CD14-positive monocyte (primary cell): Measurements from ENCODE around the gene UBL3. TPM values are rescaled to one million over a fixed set of nuclear protein-coding genes. Genes with fewer than 3 reads are reported as not detected.

ENCODE experiments used
- DNase-seq, 3 donors: peaks; one replicate each; pipeline ENCODE4 v3.0.0-alpha.2; 2011 to 2022
- H2AFZ ChIP-seq: 2 replicates; pipeline ENCODE4 v1.6.0; 2012; ENCODE audit warnings: mild to moderate bottlenecking, low read depth, low read length, inconsistent platforms; ENCODE audit not compliant: insufficient read depth, poor library complexity, severe bottlenecking
- H3K27ac ChIP-seq, 2 donors: 1 replicate in 1 of 2; 2 replicates in 1 of 2; pipeline ENCODE4 v1.5.1; 2012 to 2013; ENCODE audit warnings: low read length in 2 of 2, control low read depth in 1 of 2, inconsistent platforms in 1 of 2, low read depth in 1 of 2, mild to moderate bottlenecking in 1 of 2
- H3K27me3 ChIP-seq, 2 donors: one replicate each; pipeline versions ENCODE4 v1.6.0 to v1.6.1; 2011 to 2013; ENCODE audit warnings: low read length in 2 of 2; ENCODE audit not compliant: control insufficient read depth in 2 of 2, insufficient read depth in 2 of 2
- H3K36me3 ChIP-seq, 2 donors: replicated peaks in 1 of 2; 1 replicate in 1 of 2; 2 replicates in 1 of 2; pipeline versions ENCODE4 v1.5.1 to v1.6.1; 2012 to 2013; ENCODE audit warnings: low read length in 2 of 2, control low read depth in 1 of 2, inconsistent platforms in 1 of 2, mild to moderate bottlenecking in 1 of 2; ENCODE audit not compliant: insufficient read depth in 2 of 2, control insufficient read depth in 1 of 2
- H3K4me1 ChIP-seq, 2 donors: 1 replicate in 1 of 2; 2 replicates in 1 of 2; pipeline versions ENCODE4 v1.5.1 to v1.6.1; 2012 to 2013; ENCODE audit warnings: low read length in 2 of 2, control low read depth in 1 of 2, inconsistent platforms in 1 of 2, mild to moderate bottlenecking in 1 of 2, moderate library complexity in 1 of 2; ENCODE audit not compliant: insufficient read depth in 2 of 2, control insufficient read depth in 1 of 2
- H3K4me2 ChIP-seq: replicated peaks from 2 replicates; pipeline ENCODE3; 2012; ENCODE audit warnings: low read length, moderate library complexity, mild to moderate bottlenecking; ENCODE audit not compliant: poor library complexity, severe bottlenecking; ENCODE audit errors: extremely low read depth
- H3K4me3 ChIP-seq, 3 experiments: fragments of 200-600 bp in 1 of 3; sonication (generic) in 1 of 3; replicated peaks in 1 of 3; 1 replicate in 2 of 3; 2 replicates in 1 of 3; pipeline ENCODE4 v1.5.1; 2011 to 2013; ENCODE audit warnings: low read length in 3 of 3, mild to moderate bottlenecking in 3 of 3, control low read depth in 2 of 3, low read depth in 2 of 3, inconsistent platforms in 1 of 3, moderate library complexity in 1 of 3
- H3K79me2 ChIP-seq: 2 replicates; pipeline ENCODE4 v1.6.0; 2012; ENCODE audit warnings: mild to moderate bottlenecking, control low read depth, inconsistent platforms, low read length, moderate library complexity; ENCODE audit not compliant: insufficient read depth
- H3K9ac ChIP-seq: 2 replicates; pipeline ENCODE4 v1.6.0; 2017; ENCODE audit warnings: low read length, mild to moderate bottlenecking; ENCODE audit not compliant: insufficient read depth, poor library complexity, severe bottlenecking
- H3K9me3 ChIP-seq, 2 donors: replicated peaks in 1 of 2; 1 replicate in 1 of 2; 2 replicates in 1 of 2; pipeline versions ENCODE4 v1.5.1 to v1.6.1; 2012 to 2013; ENCODE audit warnings: low read length in 2 of 2, control low read depth in 1 of 2; ENCODE audit not compliant: control insufficient read depth in 1 of 2, insufficient read depth in 1 of 2
- H4K20me1 ChIP-seq: 2 replicates; pipeline ENCODE4 v1.6.0; 2012; ENCODE audit warnings: mild to moderate bottlenecking, low read length, control low read depth, moderate library complexity; ENCODE audit not compliant: insufficient read depth
- H3K27ac Mint-ChIP-seq, 7 donors: one replicate each; pipeline ENCODE4 v1.8.0; 2020; ENCODE audit warnings: mild to moderate bottlenecking in 7 of 7, mixed read lengths in 7 of 7, moderate library complexity in 6 of 7, inconsistent platforms in 2 of 7
- H3K27me3 Mint-ChIP-seq, 3 donors: one replicate each; pipeline ENCODE4 v1.8.0; 2021 to 2022; ENCODE audit warnings: low read depth in 3 of 3, mild to moderate bottlenecking in 3 of 3, mixed read lengths in 3 of 3, moderate library complexity in 3 of 3, inconsistent platforms in 1 of 3
- H3K36me3 Mint-ChIP-seq, 2 donors: one replicate each; pipeline ENCODE4 v1.8.0; 2020; ENCODE audit warnings: mixed read lengths in 2 of 2, inconsistent platforms in 1 of 2, mild to moderate bottlenecking in 1 of 2
- H3K4me1 Mint-ChIP-seq: one replicate; pipeline ENCODE4 v1.8.0; 2020; ENCODE audit warnings: mild to moderate bottlenecking, mixed read lengths
- H3K4me3 Mint-ChIP-seq, 2 donors: one replicate each; pipeline ENCODE4 v1.8.0; 2020; ENCODE audit warnings: mild to moderate bottlenecking in 2 of 2, mixed read lengths in 2 of 2, moderate library complexity in 1 of 2
- H3K9me3 Mint-ChIP-seq, 7 donors: one replicate each; pipeline ENCODE4 v1.8.0; 2020 to 2022; ENCODE audit warnings: mixed read lengths in 7 of 7, mild to moderate bottlenecking in 6 of 7, moderate library complexity in 6 of 7, inconsistent platforms in 2 of 7
- WGBS: methylation state at CpG from one replicate; pipeline ENCODE4 v1.1.5; 2013; ENCODE audit warnings: missing lambda C conversion rate; ENCODE audit not compliant: insufficient coverage; 5-methylcytosine and 5-hydroxymethylcytosine counted together
- intact Hi-C, 2 donors: fragments of 100-400 bp; cut with micrococcal nuclease; formaldehyde crosslinking; loops; one replicate each; pipeline versions ENCODE4 v1.15.0 to v1.15.1; 2023
- polyA plus RNA-seq, 3 donors: library from polyadenylated mRNA; depleted of rRNA in 1 of 3; unstranded in 2 of 3; stranded (reverse) in 1 of 3; fragments of 300-500 nt in 2 of 3; fragments of >200 nt in 1 of 3; fragmentation: Illumina TruSeq in 2 of 3; gene quantifications; 1 replicate in 2 of 3; 2 replicates in 1 of 3; pipeline ENCODE4 v1.2.3, GENCODE V29; 2012 to 2021
- TF ChIP-seq, protein P1 (sequence below): fragments of 200-600 bp; IDR thresholded peaks from one replicate; pipeline ENCODE4 v1.8.0; 2022; ENCODE audit warnings: antibody characterized with exemption, mild to moderate bottlenecking

The UBL3 gene
- polyA plus RNA-seq, 3 donors: 13.0 to 32.3 (median 28.2) TPM

DNA sequence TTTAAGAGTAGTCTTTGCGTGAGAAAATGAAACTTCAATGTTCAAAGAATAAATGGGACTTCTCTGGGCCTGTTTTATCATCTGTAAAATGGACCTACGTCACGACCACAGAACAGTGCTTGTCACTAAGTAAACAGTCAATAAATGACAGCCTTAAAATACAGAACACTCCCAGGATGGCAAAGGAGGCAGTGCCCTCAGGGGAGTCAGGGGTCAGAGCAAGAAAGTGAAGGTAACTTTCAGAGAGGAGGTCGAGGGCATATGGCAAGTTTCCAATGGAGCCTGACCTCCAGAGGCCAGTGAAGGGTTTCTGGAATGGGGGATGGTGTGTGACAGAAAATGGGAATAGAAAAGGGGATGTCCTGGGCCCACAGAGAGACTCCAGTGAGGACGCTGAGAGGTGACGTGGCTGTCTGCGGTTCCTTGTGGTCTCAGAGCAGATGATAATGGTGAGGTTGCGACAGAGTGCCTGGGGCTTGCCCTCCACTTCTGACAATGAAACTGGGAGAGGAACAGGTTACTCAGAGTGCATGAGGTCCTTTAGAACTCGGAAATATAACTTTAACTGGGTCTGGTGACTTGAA, 91.8 kb downstream of the UBL3 start:
- Histone ChIP-seq H4K20me1 (no peaks in the 10 kb centered on the region), H3K9me3 (no peaks in the 10 kb centered on the region), H3K4me3 (peak overlapping the region in 1 of 3 experiments; percentile 16), H3K27me3 (peaks cover 5 to 20% of the 10 kb centered on the region in 2 donors), H3K4me1 (peaks cover 11 to 15% of the 10 kb centered on the region in 2 donors), H3K27ac (peak overlapping the region in 1 of 2 donors; percentile 60), H3K79me2 (no peaks in the 10 kb centered on the region), H3K4me2 (peak overlapping the region; percentile 41), H2AFZ (no peak overlapping the region), H3K9ac (no peak overlapping the region), H3K36me3 (no peaks in the 10 kb centered on the region)
- H3K36me3 Mint-ChIP-seq: peaks cover 4 to 6% of the 10 kb centered on the region in 2 donors
- H3K4me3 Mint-ChIP-seq: peak overlapping the region in 1 of 2 donors; percentile 71
- peak overlapping the region; percentile 77 to 94 (median 88) for H3K27ac Mint-ChIP-seq
- peaks cover 0 to 8% (median 5%) of the 10 kb centered on the region in 7 donors for H3K9me3 Mint-ChIP-seq
- H3K4me1 Mint-ChIP-seq: peaks cover 20% of the 10 kb centered on the region
- DNase-seq: peak; percentile 91 to 98 (median 93)
- TF ChIP-seq, protein P1, sequence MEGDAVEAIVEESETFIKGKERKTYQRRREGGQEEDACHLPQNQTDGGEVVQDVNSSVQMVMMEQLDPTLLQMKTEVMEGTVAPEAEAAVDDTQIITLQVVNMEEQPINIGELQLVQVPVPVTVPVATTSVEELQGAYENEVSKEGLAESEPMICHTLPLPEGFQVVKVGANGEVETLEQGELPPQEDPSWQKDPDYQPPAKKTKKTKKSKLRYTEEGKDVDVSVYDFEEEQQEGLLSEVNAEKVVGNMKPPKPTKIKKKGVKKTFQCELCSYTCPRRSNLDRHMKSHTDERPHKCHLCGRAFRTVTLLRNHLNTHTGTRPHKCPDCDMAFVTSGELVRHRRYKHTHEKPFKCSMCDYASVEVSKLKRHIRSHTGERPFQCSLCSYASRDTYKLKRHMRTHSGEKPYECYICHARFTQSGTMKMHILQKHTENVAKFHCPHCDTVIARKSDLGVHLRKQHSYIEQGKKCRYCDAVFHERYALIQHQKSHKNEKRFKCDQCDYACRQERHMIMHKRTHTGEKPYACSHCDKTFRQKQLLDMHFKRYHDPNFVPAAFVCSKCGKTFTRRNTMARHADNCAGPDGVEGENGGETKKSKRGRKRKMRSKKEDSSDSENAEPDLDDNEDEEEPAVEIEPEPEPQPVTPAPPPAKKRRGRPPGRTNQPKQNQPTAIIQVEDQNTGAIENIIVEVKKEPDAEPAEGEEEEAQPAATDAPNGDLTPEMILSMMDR: no peak
- intact Hi-C loops: loop anchor here in 1 of 2 donors (5.0 to 10.0 kb wide), 2 partner anchors 94 to 154 kb away; partner anchors contain the start of gene UBL3
- H3K27me3 Mint-ChIP-seq: peaks cover 16 to 38% (median 27%) of the 10 kb centered on the region in 3 donors
- WGBS: 2% methylated on average over 5 of the region's 9 CpGs

DNA sequence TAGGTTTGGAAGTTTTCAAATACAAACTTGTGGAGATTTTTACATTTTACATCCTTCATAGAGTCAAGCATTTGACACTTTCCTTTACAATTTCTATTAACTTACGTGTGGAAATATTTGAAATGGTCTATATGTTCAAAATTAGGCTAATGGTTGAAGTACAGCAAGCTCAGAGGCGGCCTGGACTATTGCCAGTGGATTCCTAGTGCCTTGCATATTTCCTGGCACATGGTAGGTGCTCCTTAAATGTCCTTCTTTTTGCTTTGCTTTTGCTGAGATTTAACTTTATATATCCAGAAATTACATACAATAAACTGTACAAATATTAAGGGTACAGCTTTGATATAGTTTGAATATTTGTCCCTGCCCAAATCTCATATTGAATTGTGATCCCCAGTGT, 93.9 kb downstream of the UBL3 start:
- H3K9me3 Mint-ChIP-seq: peaks cover 0 to 7% (median 5%) of the 10 kb centered on the region in 7 donors
- Histone ChIP-seq H3K4me1 (peaks cover 11 to 15% of the 10 kb centered on the region in 2 donors), H3K27me3 (peaks cover 5 to 20% of the 10 kb centered on the region in 2 donors), H3K4me2 (no peak overlapping the region), H3K4me3 (no peak overlapping the region), H3K36me3 (no peaks in the 10 kb centered on the region), H2AFZ (no peak overlapping the region), H3K9ac (no peak overlapping the region), H3K9me3 (no peaks in the 10 kb centered on the region), H3K79me2 (no peaks in the 10 kb centered on the region), H3K27ac (no peak overlapping the region), H4K20me1 (no peaks in the 10 kb centered on the region)
- no peak overlapping the region for H3K4me3 Mint-ChIP-seq
- intact Hi-C loops: loop anchor here in 1 of 2 donors (5.0 to 10.0 kb wide), 2 partner anchors 96 to 152 kb away; partner anchors contain the start of gene UBL3
- no peaks in the 10 kb centered on the region for H3K36me3 Mint-ChIP-seq
- peaks cover 19 to 43% (median 27%) of the 10 kb centered on the region in 3 donors for H3K27me3 Mint-ChIP-seq
- TF ChIP-seq, protein P1: no peak
- H3K4me1 Mint-ChIP-seq: peaks cover 20% of the 10 kb centered on the region
- WGBS: no CpG with 5 or more reads among the region's 2 CpGs
- no peak for DNase-seq
- peak overlapping the region in 3 of 7 donors; percentile 21 to 73 (median 57) for H3K27ac Mint-ChIP-seq
